Kidney glomerular epithelial cell (primary cell): ENCODE measurements around the gene GOLGA2.

Experiments
- DNase-seq: peaks from one replicate; lab custom pipeline; 2025; lab: John Stamatoyannopoulos, UW

GOLGA2 gene

GRCh38 chr9:128292009-128292408 is 16.2 kb upstream of the GOLGA2 start:
- DNase-seq = no peak

- DNase-seq = no peak
Observed at GRCh38 chr9:128288273-128289004, 12.6 kb upstream of the GOLGA2 start.

GRCh38 chr9:128286440-128286839 is 10.6 kb upstream of the GOLGA2 start:
- DNase-seq = no peak

- no peak for DNase-seq
Observed at GRCh38 chr9:128285033-128285784, 9.4 kb upstream of the GOLGA2 start.

GRCh38 chr9:128282500-128282899 is 6.7 kb upstream of the GOLGA2 start:
- no peak for DNase-seq

- no peak for DNase-seq
Observed at GRCh38 chr9:128280084-128280622, 4.3 kb upstream of the GOLGA2 start.

GRCh38 chr9:128279088-128280073 is 3.6 kb upstream of the GOLGA2 start:
- peak; percentile 37 for DNase-seq

GRCh38 chr9:128276574-128277270 is 915 bp upstream of the GOLGA2 start:
- peak; percentile 1 for DNase-seq

- DNase-seq = peak; percentile 100
Observed at GRCh38 chr9:128276008-128276573, 284 bp upstream of the GOLGA2 start, which contains the start of gene SWI5. Gene SWI5 (plus strand): TSS chr9:128276276.

- DNase-seq = no peak
Observed at GRCh38 chr9:128274245-128274644, 1.6 kb downstream of the GOLGA2 start.

- DNase-seq = no peak
Observed at GRCh38 chr9:128271512-128271911, 4.3 kb downstream of the GOLGA2 start.

GRCh38 chr9:128271112-128271511 is 4.7 kb downstream of the GOLGA2 start:
- DNase-seq = no peak

- DNase-seq = no peak
Observed at GRCh38 chr9:128266868-128267590, 8.8 kb downstream of the GOLGA2 start.

- DNase-seq = no peak
Observed at GRCh38 chr9:128265348-128265847, 10.4 kb downstream of the GOLGA2 start.

GRCh38 chr9:128262687-128263086 is 13.1 kb downstream of the GOLGA2 start:
- DNase-seq = no peak

GRCh38 chr9:128260340-128260739 is 15.5 kb downstream of the GOLGA2 start:
- no peak for DNase-seq

GRCh38 chr9:128259156-128259555 is 16.7 kb downstream of the GOLGA2 start:
- no peak for DNase-seq

- DNase-seq = no peak
Observed at GRCh38 chr9:128258326-128258725, 17.5 kb downstream of the GOLGA2 start.

GRCh38 chr9:128257907-128258306 is 17.9 kb downstream of the GOLGA2 start:
- no peak for DNase-seq
